K562 (cell line): Measurements from ENCODE around the gene KCNAB2. TPM values are rescaled to one million over a fixed set of nuclear protein-coding genes. Genes with fewer than 3 reads are reported as not detected.
A peak's percentile ranks its signal among the peaks of the same experiment; 100 is the strongest.

Experiments
- ATAC-seq: fragments of 200-7000 bp; cut with Tn5 transposase; 3 replicates; pipeline ENCODE4 v1.9.1; 2020; ENCODE audit warnings: moderate library complexity
- BruUV-seq: library from RNA; stranded (reverse); fragments of 400-500 nt; replicated peaks from 2 replicates; lab custom pipeline; 2021; lab: Mats Ljungman, UMichigan
- CTCF ChIA-PET: fragments of 300-600 bp; formaldehyde crosslinking; extraction: SDS; loops from one replicate; lab custom pipeline; 2021; ENCODE audit warnings: low intra/inter-chr PET ratio; lab: Yijun Ruan, JAX
- POLR2A ChIA-PET: fragments of 300-600, 350-650 bp; sonication (Branson Sonifier 250); formaldehyde crosslinking; extraction: SDS; loops from one replicate; lab custom pipeline; 2021; ENCODE audit warnings: antibody characterized with exemption, inconsistent platforms; lab: Yijun Ruan, JAX
- DNase-seq, 4 experiments: peaks; one replicate each; pipeline versions ENCODE4 v3.0.0 to v3.0.0-alpha.2; 2011 to 2018; ENCODE audit warnings: low spot score in 3 of 4, mixed read lengths in 3 of 4; ENCODE audit errors: extremely low read depth in 1 of 4
- FAIRE-seq: peaks from 2 replicates; lab custom pipeline; 2011; peaks lifted over from hg19 to GRCh38; lab: Jason Lieb, UNC
- H2AFZ ChIP-seq: 2 replicates; pipeline ENCODE4 v1.6.0; 2011; ENCODE audit warnings: low read depth, low read length, control low read depth, inconsistent platforms
- H3K27ac ChIP-seq: fragments of 200-600 bp; 3 replicates; pipeline ENCODE4 v1.8.0; 2011; ENCODE audit warnings: low read depth, mild to moderate bottlenecking, control low read depth, inconsistent platforms, low read length, moderate library complexity, mixed read lengths; ENCODE audit errors: extremely low read depth
- H3K27me3 ChIP-seq, 2 experiments: fragments of 300-600 bp in 1 of 2; 2 replicates in 1 of 2; 3 replicates in 1 of 2; pipeline versions ENCODE4 v1.6.0 to v1.8.0; 2011; ENCODE audit warnings: inconsistent platforms in 2 of 2, low read length in 2 of 2, mild to moderate bottlenecking in 1 of 2, mixed read lengths in 1 of 2, moderate library complexity in 1 of 2; ENCODE audit not compliant: control insufficient read depth in 2 of 2, insufficient read depth in 2 of 2
- H3K36me3 ChIP-seq: fragments of 300-600 bp; 3 replicates; pipeline ENCODE4 v1.8.0; 2011; ENCODE audit warnings: mild to moderate bottlenecking, low read length, inconsistent platforms; ENCODE audit not compliant: control insufficient read depth, insufficient read depth
- H3K4me1 ChIP-seq, 2 experiments: fragments of 200-600 bp in 1 of 2; replicated peaks in 1 of 2; 2 replicates in 1 of 2; 3 replicates in 1 of 2; pipeline versions ENCODE4 v1.5.1 to v1.8.0; 2011; ENCODE audit warnings: inconsistent platforms in 2 of 2, low read length in 2 of 2, mild to moderate bottlenecking in 1 of 2, mixed read lengths in 1 of 2, moderate library complexity in 1 of 2; ENCODE audit not compliant: control insufficient read depth in 2 of 2, insufficient read depth in 2 of 2
- H3K4me2 ChIP-seq: 2 replicates; pipeline ENCODE4 v1.6.1; 2011; ENCODE audit warnings: low read length, control low read depth, inconsistent platforms, mixed read lengths; ENCODE audit not compliant: insufficient read depth
- H3K4me3 ChIP-seq: fragments of 200-600 bp; sonication (generic), shearing (Covaris generic); 2 replicates; pipeline ENCODE4 v1.5.1; 2016; ENCODE audit warnings: control low read depth, inconsistent platforms
- H3K79me2 ChIP-seq: fragments of 200-600 bp; 3 replicates; pipeline ENCODE4 v1.8.0; 2011; ENCODE audit warnings: low read length, inconsistent platforms; ENCODE audit not compliant: control insufficient read depth, insufficient read depth
- H3K9ac ChIP-seq, 2 experiments: 2 replicates each; pipeline versions ENCODE4 v1.6.0 to v1.6.1; 2011; ENCODE audit warnings: low read depth in 2 of 2, low read length in 2 of 2, control low read depth in 1 of 2, inconsistent platforms in 1 of 2, mild to moderate bottlenecking in 1 of 2, mixed read lengths in 1 of 2; ENCODE audit not compliant: insufficient read depth in 1 of 2
- H3K9me1 ChIP-seq: one replicate; pipeline ENCODE4 v1.6.0; 2011; ENCODE audit warnings: inconsistent platforms, mild to moderate bottlenecking, low read length, moderate library complexity; ENCODE audit not compliant: control insufficient read depth, insufficient read depth
- H3K9me3 ChIP-seq: replicated peaks from 2 replicates; pipeline ENCODE4 v1.5.1; 2011; ENCODE audit warnings: low read depth, low read length, inconsistent platforms; ENCODE audit not compliant: control insufficient read depth, insufficient read depth
- H4K20me1 ChIP-seq: replicated peaks from 2 replicates; pipeline ENCODE4 v1.6.1; 2011; ENCODE audit warnings: low read length, inconsistent platforms, mixed read lengths; ENCODE audit not compliant: control insufficient read depth, insufficient read depth
- ARID3A ChIP-seq: IDR thresholded peaks from 2 replicates; pipeline ENCODE4 v1.6.1; 2012; ENCODE audit warnings: low read depth, low read length, improper control_type of control experiment, borderline replicate concordance
- ARID4B ChIP-seq: sonication (generic); formaldehyde crosslinking; IDR thresholded peaks from 2 replicates; pipeline ENCODE4 v1.8.0; 2022; ENCODE audit warnings: mild to moderate bottlenecking, missing genetic modification reagents
- CBX3 ChIP-seq, 2 experiments: IDR thresholded peaks; 1 replicate in 1 of 2; 2 replicates in 1 of 2; pipeline ENCODE4 v1.6.1; 2012; ENCODE audit warnings: inconsistent platforms in 2 of 2, low read length in 2 of 2, borderline replicate concordance in 1 of 2, control low read depth in 1 of 2
- DPF2 ChIP-seq: fragments of 450-650 bp; IDR thresholded peaks from 2 replicates; pipeline ENCODE4 v1.6.1; 2016
- ETV5 ChIP-seq: sonication (generic); formaldehyde crosslinking; IDR thresholded peaks from 2 replicates; pipeline ENCODE4 v1.4.0; 2020; ENCODE audit warnings: low read depth, mild to moderate bottlenecking, missing genetic modification reagents
- HDAC2 ChIP-seq: fragments of 450-650 bp; IDR thresholded peaks from 2 replicates; pipeline ENCODE4 v1.6.1; 2016; ENCODE audit warnings: mild to moderate bottlenecking
- KAT7 ChIP-seq: sonication (generic); formaldehyde crosslinking; IDR thresholded peaks from 2 replicates; pipeline ENCODE4 v1.8.0; 2022; ENCODE audit warnings: missing genetic modification reagents, mild to moderate bottlenecking, borderline replicate concordance
- NRF1 ChIP-seq, 2 experiments: fragments of 450-650 bp; IDR thresholded peaks in 1 of 2; conservative IDR thresholded peaks in 1 of 2; 2 replicates each; pipeline ENCODE4 v1.6.1; 2014; ENCODE audit warnings: mild to moderate bottlenecking in 2 of 2
- PHF8 ChIP-seq: fragments of 200-600 bp; sonication (generic); IDR thresholded peaks from 2 replicates; pipeline ENCODE4 v1.6.1; 2012; ENCODE audit warnings: mixed run types, mild to moderate bottlenecking, inconsistent platforms, low read length, moderate library complexity, borderline replicate concordance
- RB1 ChIP-seq: fragments of 450-650 bp; IDR thresholded peaks from 2 replicates; pipeline ENCODE4 v1.6.1; 2017; ENCODE audit warnings: low read depth, mild to moderate bottlenecking
- SP1 ChIP-seq: sonication (generic); formaldehyde crosslinking; IDR thresholded peaks from 2 replicates; pipeline ENCODE4 v1.8.1; 2022; ENCODE audit warnings: mild to moderate bottlenecking, missing genetic modification reagents
- SRF ChIP-seq, 2 experiments: fragments of 250-450, 450-650 bp in 1 of 2; sonication (Bioruptor Pico) in 1 of 2; sonication (generic) in 1 of 2; formaldehyde crosslinking; IDR thresholded peaks; 2 replicates each; pipeline versions ENCODE4 v1.5.0 to v1.5.1; 2020 to 2022; ENCODE audit warnings: mild to moderate bottlenecking in 1 of 2, missing genetic modification reagents in 1 of 2
- TCF15 ChIP-seq: fragments of 250-450 bp; sonication (Bioruptor Pico); IDR thresholded peaks from 2 replicates; pipeline ENCODE4 v1.8.0; 2022; ENCODE audit warnings: moderate library complexity, mild to moderate bottlenecking, inconsistent platforms
- TFAM ChIP-seq: fragments of 250-450 bp; sonication (Bioruptor Pico); conservative IDR thresholded peaks from 2 replicates; pipeline ENCODE4 v1.5.0; 2021; ENCODE audit warnings: mild to moderate bottlenecking, moderate library complexity
- WGBS: fragments of 100-300 bp; shearing (Covaris generic); methylation state at CpG from one replicate; pipeline ENCODE4 v1.1.6; 2016; ENCODE audit warnings: low coverage, mixed read lengths; ENCODE audit not compliant: insufficient coverage; ENCODE audit errors: missing lambda C conversion rate; 5-methylcytosine and 5-hydroxymethylcytosine counted together
- in situ Hi-C: fragments of 300-500 bp; cut with MboI; formaldehyde crosslinking; loops from 4 replicates; pipeline ENCODE4 v1.15.0; 2018; ENCODE audit warnings: inconsistent platforms, mixed read lengths
- intact Hi-C: fragments of 100-400 bp; cut with micrococcal nuclease; formaldehyde crosslinking; loops from 2 replicates; pipeline ENCODE4 v1.14.2; 2022
- polyA plus RNA-seq, 8 experiments: library from polyadenylated mRNA; depleted of rRNA in 4 of 8; stranded (reverse) in 5 of 8; unstranded in 3 of 8; fragments of >200 nt; fragmentation: Nextera tagmentation in 2 of 8; fragmentation: Illumina TruSeq in 1 of 8; extraction: Ambion mirVana in 2 of 8; extraction: Trizol in 1 of 8; gene quantifications; 2 replicates each; pipeline versions ENCODE4 v1.2.1 to v1.2.3, GENCODE V29; 2011 to 2014; ENCODE audit warnings: inconsistent platforms in 1 of 8, missing spikeins in 1 of 8
- total RNA-seq, 7 experiments: library from RNA; depleted of rRNA in 6 of 7; stranded (reverse); fragments of >200 nt in 6 of 7; fragmentation: Illumina TruSeq in 2 of 7; extraction: Trizol in 2 of 7; gene quantifications; 2 replicates each; pipeline versions ENCODE4 v1.2.1 to v1.2.3, GENCODE V29; 2011 to 2021; ENCODE audit warnings: low replicate concordance in 1 of 7

Gene KCNAB2
- total and polyA plus RNA-seq, 9 of the 15 experiments (the other 6 are each of a cell fraction or from before 2014, with no cell fraction given) = 1.8 to 15.8 (median 7.1) TPM

GRCh38 chr1:6007318-6008083, 38.2 kb upstream of the KCNAB2 start:
- FAIRE-seq (peak; percentile 93), DNase-seq (peak; percentile 74 to 87 (median 80)), ATAC-seq (peak; percentile 93)
- WGBS = 21% methylated on average over 25 of the region's 25 CpGs
- H3K4me1 ChIP-seq = peaks cover 23 to 54% of the 10 kb centered on the region in 2 experiments
- CTCF ChIA-PET = no interaction called here
- 0 out of 2 replicates have a peak overlapping the region, but pooled peaks have one; percentile 9 for H3K4me3 ChIP-seq
- peaks cover 17% of the 10 kb centered on the region; the same call in 1 of the 2 replicates for H4K20me1 ChIP-seq
- in situ Hi-C loops (no loop called here), intact Hi-C loops (no loop called here)
- H3K36me3 ChIP-seq = no peaks in the 10 kb centered on the region
- no TSS peak for BruUV-seq
- H3K27ac ChIP-seq = peak overlapping the region; percentile 63; the same call in 2 of the 3 replicates
- H3K79me2 ChIP-seq = no peaks in the 10 kb centered on the region; the same call in 2 of the 3 replicates
- no peaks in the 10 kb centered on the region for H3K27me3 ChIP-seq
- peaks cover 4% of the 10 kb centered on the region for H3K9me1 ChIP-seq
- no peaks in the 10 kb centered on the region for H3K9me3 ChIP-seq
- peak overlapping the region; percentile 45 for H2AFZ ChIP-seq
- H3K9ac ChIP-seq = peak overlapping the region; percentile 47 to 76; a peak in 3 of 4 replicates
- H3K4me2 ChIP-seq = peak overlapping the region; percentile 51
- POLR2A ChIA-PET = interaction anchor here (0.6 to 2.1 kb wide), 7 partner anchors 9 to 60 kb away, joined by 3 to 7 read pairs (median 4); partner anchors contain the start of gene NPHP4
- no peak for TF ChIP-seq ARID4B (CRISPR knock-in tag)
- no peak for TF ChIP-seq CBX3 (IDR thresholded peaks at IDR 0.05; ENCODE audit: borderline replicate concordance in 1 of 2, low read length in 2 of 2)
- no peak for TF ChIP-seq KAT7 (CRISPR knock-in tag)
- TF ChIP-seq NRF1 (conservative IDR thresholded peaks at IDR 0.05 in 1 of 2, IDR thresholded peaks at IDR 0.05 in 1 of 2) = peak; percentile 70 to 73; a peak in 3 of 4 replicates
- TF ChIP-seq ETV5 (CRISPR knock-in tag) = peak; percentile 72
- TF ChIP-seq RB1 = peak; percentile 15; the same call in 1 of the 2 replicates
- TF ChIP-seq PHF8 = peak; percentile 65; the same call in 1 of the 2 replicates
- no peak for TF ChIP-seq SP1 (CRISPR knock-in tag)
- 0 out of 2 replicates have a peak, but pooled peaks have one; percentile 66 for TF ChIP-seq DPF2
- no peak for TF ChIP-seq TFAM (CRISPR knock-in tag)
- TF ChIP-seq TCF15 (CRISPR knock-in tag) = no peak
- no peak for TF ChIP-seq HDAC2
- no peak for TF ChIP-seq ARID3A
- no peak for TF ChIP-seq SRF (CRISPR knock-in tag; IDR thresholded peaks at IDR 0.05)
